Effector memory CD4-positive, alpha-beta T cell (primary cell): ENCODE data around the gene ANLN.
"Not testable (repeated sequence)": the region's sequence is repeated elsewhere in the genome, so short reads cannot be mapped to it uniquely, and the experiment has no call there.

Experiments used
- DNase-seq, 3 donors: peaks; one replicate each; pipeline ENCODE4 v3.0.0-alpha.2; 2020
- H3K27ac ChIP-seq: 2 replicates; pipeline ENCODE4 v1.7.0; 2013; ENCODE audit warnings: mild to moderate bottlenecking, low read length, moderate library complexity; ENCODE audit not compliant: insufficient read depth, poor library complexity, severe bottlenecking
- H3K27me3 ChIP-seq: replicated peaks from 2 replicates; pipeline ENCODE4 v1.7.0; 2013; ENCODE audit warnings: mild to moderate bottlenecking, low read length; ENCODE audit not compliant: insufficient read depth, control insufficient read depth, poor library complexity, severe bottlenecking
- H3K36me3 ChIP-seq: 2 replicates; pipeline ENCODE4 v1.7.0; 2013; ENCODE audit warnings: mild to moderate bottlenecking, low read length, moderate library complexity; ENCODE audit not compliant: control insufficient read depth, insufficient read depth
- H3K4me1 ChIP-seq: 2 replicates; pipeline ENCODE4 v1.7.0; 2013; ENCODE audit warnings: low read length, mild to moderate bottlenecking; ENCODE audit not compliant: control insufficient read depth, insufficient read depth, poor library complexity, severe bottlenecking
- H3K4me3 ChIP-seq: 2 replicates; pipeline ENCODE4 v1.7.0; 2013; ENCODE audit warnings: low read length, low read depth, mild to moderate bottlenecking; ENCODE audit not compliant: insufficient read depth, poor library complexity, severe bottlenecking
- H3K9me3 ChIP-seq: 2 replicates; pipeline ENCODE4 v1.7.0; 2013; ENCODE audit warnings: mild to moderate bottlenecking, low read length, moderate library complexity; ENCODE audit not compliant: control insufficient read depth

The ANLN gene

GRCh38 chr7:36491317-36491716 lies 101.7 kb downstream of the ANLN start:
- no peaks in the 10 kb centered on the region for H3K27me3 ChIP-seq
- no peak overlapping the region for H3K27ac ChIP-seq
- H3K9me3 ChIP-seq = no peaks in the 10 kb centered on the region
- no peak overlapping the region for H3K4me3 ChIP-seq
- H3K4me1 ChIP-seq = no peaks in the 10 kb centered on the region
- no peaks in the 10 kb centered on the region for H3K36me3 ChIP-seq
- no peak for DNase-seq

GRCh38 chr7:36496576-36496975 lies 106.9 kb downstream of the ANLN start:
- DNase-seq = no peak
- Histone ChIP-seq H3K36me3 (no peaks in the 10 kb centered on the region), H3K4me3 (no peak overlapping the region), H3K4me1 (no peaks in the 10 kb centered on the region), H3K27me3 (no peaks in the 10 kb centered on the region), H3K27ac (no peak overlapping the region), H3K9me3 (no peaks in the 10 kb centered on the region)

GRCh38 chr7:36497176-36497575 lies 107.5 kb downstream of the ANLN start:
- not testable (repeated sequence) for H3K4me1 ChIP-seq, H3K27me3 ChIP-seq, H3K9me3 ChIP-seq, H3K27ac ChIP-seq, DNase-seq, H3K4me3 ChIP-seq, H3K36me3 ChIP-seq

GRCh38 chr7:36497775-36498174 lies 108.1 kb downstream of the ANLN start:
- H3K36me3 ChIP-seq = no peaks in the 10 kb centered on the region
- no peaks in the 10 kb centered on the region for H3K4me1 ChIP-seq
- H3K27me3 ChIP-seq = no peaks in the 10 kb centered on the region
- H3K4me3 ChIP-seq = no peak overlapping the region
- DNase-seq = no peak
- no peaks in the 10 kb centered on the region for H3K9me3 ChIP-seq
- no peak overlapping the region for H3K27ac ChIP-seq
